ENCODE results near the gene DCANP1.

DNA sequence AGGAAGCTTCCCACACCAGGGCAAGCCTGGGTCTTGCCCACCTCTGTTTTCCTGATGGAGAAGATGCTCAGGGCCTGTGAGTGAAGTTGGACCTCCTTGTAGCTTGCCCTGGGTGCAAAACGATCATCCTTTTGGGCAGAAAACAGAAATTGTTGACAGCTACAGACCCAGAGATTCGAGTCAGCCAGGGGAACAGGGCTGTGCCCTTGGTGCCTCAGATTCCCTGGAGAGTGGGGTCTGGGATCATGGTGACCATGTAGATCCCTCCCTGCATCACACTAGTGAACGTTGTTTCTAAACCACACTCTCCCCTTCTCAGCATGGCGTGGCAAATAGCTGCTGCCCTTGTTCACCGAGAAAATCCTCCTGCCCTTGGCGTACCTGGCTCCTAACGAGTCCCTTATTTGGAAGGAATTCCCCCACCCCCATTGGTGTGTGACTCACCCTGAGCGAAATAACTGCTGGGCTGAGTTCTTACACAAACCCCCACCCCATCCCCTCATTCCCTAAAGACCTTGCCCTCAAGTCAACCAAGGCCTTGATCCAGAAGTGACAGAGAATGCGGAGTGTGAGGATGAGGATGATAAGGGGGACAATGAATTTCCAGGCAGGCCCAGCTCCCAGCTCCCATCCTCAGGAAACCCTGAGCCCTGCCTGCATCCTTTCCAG, 1.1 kb upstream of the DCANP1 start:
- TF ChIP-seq CTCF (conservative IDR thresholded peaks at IDR 0.05; ENCODE audit: low read length) (no peak), EZH2phosphoT487 (IDR thresholded peaks at IDR 0.05; ENCODE audit: borderline replicate concordance) (no peak)

All from Loucy (cell line).